Gastroesophageal sphincter (tissue), 3 donors: Measurements from ENCODE around the gene RAD51D.
"Not testable (repeated sequence)": the region's sequence is repeated elsewhere in the genome, so short reads cannot be mapped to it uniquely, and the experiment has no call there.

ENCODE experiments used
- CTCF ChIP-seq, 4 experiments: fragments of 200-600 bp in 2 of 4; fragments of 450-650 bp in 2 of 4; sonication (generic) in 1 of 4; IDR thresholded peaks; one replicate each; pipeline ENCODE4 v1.5.1; 2017 to 2019; ENCODE audit warnings: antibody characterized with exemption in 4 of 4, mild to moderate bottlenecking in 2 of 4, moderate library complexity in 2 of 4
- POLR2A ChIP-seq, 2 donors: fragments of 450-650 bp; IDR thresholded peaks; one replicate each; pipeline ENCODE4 v1.6.1; 2017; ENCODE audit warnings: antibody characterized with exemption in 2 of 2, mild to moderate bottlenecking in 2 of 2, moderate library complexity in 1 of 2
- POLR2AphosphoS5 ChIP-seq: sonication (generic); formaldehyde crosslinking; IDR thresholded peaks from one replicate; pipeline ENCODE4 v1.6.1; 2017; ENCODE audit warnings: antibody characterized with exemption

- TF ChIP-seq CTCF (IDR thresholded peaks at IDR 0.05); POLR2A (IDR thresholded peaks at IDR 0.05); POLR2AphosphoS5: not testable (repeated sequence)
Measured at GRCh38 chr17:35045458-35045979, 74.1 kb downstream of the RAD51D start.
